ENCODE results near the gene AVPI1.
A peak's percentile ranks its signal among the peaks of the same experiment; 100 is the strongest.

AVPI1 gene

DNA sequence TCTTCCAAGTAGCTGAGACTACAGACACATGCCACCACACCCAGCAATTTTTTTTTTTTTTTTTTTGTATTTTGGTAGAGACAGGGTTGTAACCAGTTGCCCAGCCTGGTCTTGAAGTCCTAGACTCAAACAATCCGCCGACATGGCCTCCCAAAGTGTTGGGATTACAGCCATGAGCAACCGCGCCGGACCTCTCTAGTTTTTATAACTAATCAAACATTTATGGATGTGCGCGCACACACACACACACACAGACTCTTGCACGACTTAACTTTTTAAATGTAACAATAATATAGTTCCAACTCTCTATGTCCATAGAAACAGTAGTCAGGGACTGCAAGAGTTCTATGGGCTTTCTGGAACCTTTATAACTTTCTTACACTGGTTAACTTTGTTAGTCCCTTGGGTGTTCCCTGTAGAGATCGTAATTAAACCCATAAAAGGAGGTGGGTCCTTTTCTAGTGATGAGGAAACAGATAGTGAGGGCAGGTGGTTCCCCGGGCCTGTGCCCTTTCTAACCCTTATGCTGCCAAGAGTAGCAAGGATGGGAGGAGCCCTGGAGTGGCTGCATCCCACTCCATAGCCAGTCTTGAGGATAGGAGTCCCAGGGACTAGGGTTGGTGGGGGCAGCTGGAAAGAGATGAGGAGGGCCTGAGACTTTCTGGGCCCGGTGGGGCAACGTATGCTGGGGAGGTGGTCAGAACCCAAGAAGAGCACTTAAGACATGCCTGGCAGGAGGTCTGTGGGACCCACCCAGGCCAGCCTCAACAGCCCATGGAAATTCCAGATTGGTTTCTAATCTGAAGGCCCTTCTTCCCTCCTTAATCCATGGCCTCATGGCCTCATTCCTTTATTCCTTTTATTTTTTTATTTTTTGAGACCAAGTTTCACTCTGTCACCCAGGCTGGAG is 35.1 kb upstream of the AVPI1 start:
- peak; percentile 72 for DNase-seq (ENCODE audit: low read depth)
- TF ChIP-seq POLR2A (IDR thresholded peaks at IDR 0.05; ENCODE audit: extremely low read depth, insufficient read length) (no peak), MYC (IDR thresholded peaks at IDR 0.05; ENCODE audit: low read depth, low read length) (no peak)
- TF ChIP-seq, protein P1, sequence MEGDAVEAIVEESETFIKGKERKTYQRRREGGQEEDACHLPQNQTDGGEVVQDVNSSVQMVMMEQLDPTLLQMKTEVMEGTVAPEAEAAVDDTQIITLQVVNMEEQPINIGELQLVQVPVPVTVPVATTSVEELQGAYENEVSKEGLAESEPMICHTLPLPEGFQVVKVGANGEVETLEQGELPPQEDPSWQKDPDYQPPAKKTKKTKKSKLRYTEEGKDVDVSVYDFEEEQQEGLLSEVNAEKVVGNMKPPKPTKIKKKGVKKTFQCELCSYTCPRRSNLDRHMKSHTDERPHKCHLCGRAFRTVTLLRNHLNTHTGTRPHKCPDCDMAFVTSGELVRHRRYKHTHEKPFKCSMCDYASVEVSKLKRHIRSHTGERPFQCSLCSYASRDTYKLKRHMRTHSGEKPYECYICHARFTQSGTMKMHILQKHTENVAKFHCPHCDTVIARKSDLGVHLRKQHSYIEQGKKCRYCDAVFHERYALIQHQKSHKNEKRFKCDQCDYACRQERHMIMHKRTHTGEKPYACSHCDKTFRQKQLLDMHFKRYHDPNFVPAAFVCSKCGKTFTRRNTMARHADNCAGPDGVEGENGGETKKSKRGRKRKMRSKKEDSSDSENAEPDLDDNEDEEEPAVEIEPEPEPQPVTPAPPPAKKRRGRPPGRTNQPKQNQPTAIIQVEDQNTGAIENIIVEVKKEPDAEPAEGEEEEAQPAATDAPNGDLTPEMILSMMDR (IDR thresholded peaks at IDR 0.05; ENCODE audit: low read depth, low read length): no peak
- TF ChIP-seq, protein P2, sequence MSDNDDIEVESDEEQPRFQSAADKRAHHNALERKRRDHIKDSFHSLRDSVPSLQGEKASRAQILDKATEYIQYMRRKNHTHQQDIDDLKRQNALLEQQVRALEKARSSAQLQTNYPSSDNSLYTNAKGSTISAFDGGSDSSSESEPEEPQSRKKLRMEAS (IDR thresholded peaks at IDR 0.05; ENCODE audit: low read depth, low read length): no peak
- no peak overlapping the region for H3K4me3 ChIP-seq (ENCODE audit: low read depth, low read length)

DNA sequence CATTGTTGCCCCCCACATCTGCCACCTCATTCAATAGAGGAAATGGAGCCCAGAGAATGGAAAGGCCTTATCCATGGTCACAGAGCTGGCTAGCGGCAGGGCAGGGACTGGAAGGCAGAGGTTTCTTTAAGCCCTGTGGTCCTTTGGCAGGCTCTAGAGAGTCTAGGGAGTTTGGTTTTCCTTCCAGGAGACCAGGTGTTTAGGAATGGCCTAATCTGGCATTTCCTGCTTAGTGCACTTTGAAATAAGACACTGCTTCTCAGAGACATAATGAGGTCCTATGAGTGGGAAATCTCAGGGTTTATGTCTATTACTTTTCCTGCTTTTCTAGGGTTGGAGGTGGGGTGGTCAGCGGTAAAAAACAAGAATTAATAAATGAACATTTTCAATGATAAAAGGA is 32.6 kb upstream of the AVPI1 start:
- TF ChIP-seq POLR2A (IDR thresholded peaks at IDR 0.05; ENCODE audit: extremely low read depth, insufficient read length): no peak
- no peak for DNase-seq (ENCODE audit: low read depth)
- no peak overlapping the region for H3K4me3 ChIP-seq (ENCODE audit: low read depth, low read length)

DNA sequence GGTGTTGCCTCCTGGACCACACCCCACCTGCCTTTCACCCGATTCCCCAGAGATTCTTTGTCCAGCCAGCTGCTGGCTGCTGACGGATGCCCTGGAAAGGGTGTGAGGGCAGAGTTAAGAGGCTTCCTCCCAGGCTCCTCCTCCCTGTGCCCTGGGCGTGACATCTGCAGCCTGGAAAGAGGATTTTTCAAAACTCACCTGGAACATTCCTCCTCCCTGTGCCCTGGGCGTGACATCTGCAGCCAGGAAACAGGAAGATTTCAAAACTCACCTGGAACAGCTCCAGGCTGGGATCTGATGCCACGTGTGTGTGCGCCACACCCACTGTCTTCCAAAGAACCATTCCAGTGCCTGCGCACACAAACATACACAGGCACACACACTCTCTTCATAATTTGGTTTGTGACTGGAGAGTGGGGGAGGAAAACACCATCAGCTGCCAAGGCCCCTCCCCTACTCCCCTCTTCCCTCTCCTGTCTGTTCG is 31.7 kb upstream of the AVPI1 start:
- no peak overlapping the region for H3K4me3 ChIP-seq (ENCODE audit: low read depth, low read length)
- DNase-seq (ENCODE audit: low read depth): no peak
- TF ChIP-seq, protein P2 (IDR thresholded peaks at IDR 0.05; ENCODE audit: low read depth, low read length): no peak
- TF ChIP-seq POLR2A (IDR thresholded peaks at IDR 0.05; ENCODE audit: extremely low read depth, insufficient read length) (no peak), MYC (IDR thresholded peaks at IDR 0.05; ENCODE audit: low read depth, low read length) (no peak)
- TF ChIP-seq, protein P1 (IDR thresholded peaks at IDR 0.05; ENCODE audit: low read depth, low read length): no peak

DNA sequence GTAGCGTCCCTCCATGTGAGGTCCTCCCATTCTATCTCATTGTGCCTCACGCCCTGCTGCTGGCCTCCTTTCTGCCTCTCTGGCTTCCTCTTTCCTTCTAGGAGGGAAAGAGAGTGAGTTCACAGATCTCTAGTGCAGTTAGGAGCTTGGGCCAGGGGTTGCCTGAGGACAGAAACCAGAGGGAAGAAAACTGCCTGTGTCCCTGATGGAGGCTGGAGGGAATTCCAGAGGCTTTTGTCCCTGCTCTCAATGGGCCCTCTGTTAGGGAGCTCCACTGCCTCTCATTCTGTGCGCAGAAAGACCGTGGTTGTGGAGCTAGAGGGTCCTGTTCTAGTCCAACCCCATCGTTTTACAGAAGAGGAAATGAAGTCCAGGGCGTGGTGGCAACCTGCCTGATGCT is 31.1 kb upstream of the AVPI1 start:
- TF ChIP-seq, protein P2 (IDR thresholded peaks at IDR 0.05; ENCODE audit: low read depth, low read length): no peak
- TF ChIP-seq MYC (IDR thresholded peaks at IDR 0.05; ENCODE audit: low read depth, low read length) (no peak), POLR2A (IDR thresholded peaks at IDR 0.05; ENCODE audit: extremely low read depth, insufficient read length) (no peak)
- TF ChIP-seq, protein P1 (IDR thresholded peaks at IDR 0.05; ENCODE audit: low read depth, low read length): no peak
- no peak overlapping the region for H3K4me3 ChIP-seq (ENCODE audit: low read depth, low read length)
- DNase-seq (ENCODE audit: low read depth): peak; percentile 63

DNA sequence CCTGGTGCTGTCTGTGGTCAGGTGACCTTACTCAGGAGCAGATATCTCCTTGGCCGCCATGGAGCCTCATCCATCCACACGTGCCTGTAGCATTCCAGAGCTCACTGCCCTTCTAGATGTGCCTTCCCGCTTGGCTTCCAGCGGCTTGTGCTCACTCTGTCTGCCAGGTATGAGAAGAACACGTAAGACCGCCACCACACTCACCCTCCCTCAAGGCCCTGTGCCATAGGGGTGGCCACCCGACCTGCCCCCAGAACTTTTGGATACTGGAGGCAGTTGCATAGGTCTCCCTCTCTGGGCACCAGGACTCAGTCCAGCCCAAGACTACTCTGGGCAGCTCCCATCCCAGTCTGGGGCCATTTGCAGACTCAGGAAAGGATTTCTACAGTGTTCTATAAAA is 30.6 kb upstream of the AVPI1 start:
- no peak overlapping the region for H3K4me3 ChIP-seq (ENCODE audit: low read depth, low read length)
- TF ChIP-seq, protein P1 (IDR thresholded peaks at IDR 0.05; ENCODE audit: low read depth, low read length): no peak
- TF ChIP-seq, protein P2 (IDR thresholded peaks at IDR 0.05; ENCODE audit: low read depth, low read length): no peak
- TF ChIP-seq MYC (IDR thresholded peaks at IDR 0.05; ENCODE audit: low read depth, low read length) (no peak), POLR2A (IDR thresholded peaks at IDR 0.05; ENCODE audit: extremely low read depth, insufficient read length) (no peak)
- DNase-seq (ENCODE audit: low read depth): no peak

DNA sequence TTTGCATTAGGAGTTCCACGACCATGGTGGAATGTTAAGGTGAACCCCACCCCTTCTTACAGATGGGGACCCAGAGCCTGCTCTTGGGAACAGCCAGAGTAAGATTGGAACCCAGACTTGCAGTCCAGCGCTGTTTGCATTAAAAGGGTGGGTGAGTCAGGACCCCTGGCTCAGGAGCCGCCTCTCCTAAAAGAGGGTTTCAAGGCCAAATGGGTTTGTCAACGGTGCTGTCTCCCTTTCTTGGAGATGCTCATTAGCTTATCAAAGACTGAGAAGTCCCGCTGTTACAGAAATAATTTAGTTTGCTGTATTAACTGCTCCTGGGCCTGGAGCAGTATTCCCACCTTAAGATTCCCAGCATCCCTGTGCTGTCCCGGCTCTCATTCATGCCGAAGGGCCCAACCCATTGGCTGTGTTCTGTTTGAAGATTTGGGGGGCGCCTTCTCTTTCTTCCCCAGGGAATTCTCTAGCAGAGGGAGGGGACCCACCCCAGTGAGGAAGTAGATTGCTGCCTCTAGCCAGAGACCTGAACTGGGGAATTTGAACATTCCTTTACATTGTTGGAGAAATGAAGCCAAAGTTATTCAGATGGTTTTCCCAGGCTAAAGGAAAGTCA is 28.3 kb upstream of the AVPI1 start:
- TF ChIP-seq, protein P2 (IDR thresholded peaks at IDR 0.05; ENCODE audit: low read depth, low read length): no peak
- TF ChIP-seq POLR2A (IDR thresholded peaks at IDR 0.05; ENCODE audit: extremely low read depth, insufficient read length): no peak
- DNase-seq (ENCODE audit: low read depth): no peak
- peak overlapping the region; percentile 77 for H3K4me3 ChIP-seq (ENCODE audit: low read depth, low read length)
